Osteocyte (in vitro differentiated cells): Measurements from ENCODE around the gene PEX10. TPM values are rescaled to one million over a fixed set of nuclear protein-coding genes. Genes with fewer than 3 reads are reported as not detected.

Source experiments
- DNase-seq: peaks from one replicate; pipeline ENCODE4 v3.0.0; 2021; ENCODE audit warnings: mixed read lengths; ENCODE audit not compliant: unreplicated experiment; ENCODE audit errors: extremely low spot score
- H3K27ac Mint-ChIP-seq: one replicate; pipeline ENCODE4 v1.8.0; 2021; ENCODE audit warnings: mild to moderate bottlenecking, mixed read lengths; ENCODE audit not compliant: unreplicated experiment
- H3K27me3 Mint-ChIP-seq: one replicate; pipeline ENCODE4 v1.8.0; 2021; ENCODE audit warnings: mixed read lengths; ENCODE audit not compliant: unreplicated experiment
- H3K36me3 Mint-ChIP-seq: one replicate; pipeline ENCODE4 v1.8.0; 2021; ENCODE audit warnings: mixed read lengths; ENCODE audit not compliant: unreplicated experiment
- H3K4me1 Mint-ChIP-seq: one replicate; pipeline ENCODE4 v1.8.0; 2021; ENCODE audit warnings: mixed read lengths; ENCODE audit not compliant: unreplicated experiment
- H3K4me3 Mint-ChIP-seq: one replicate; pipeline ENCODE4 v1.8.0; 2021; ENCODE audit warnings: mild to moderate bottlenecking, moderate library complexity, mixed read lengths; ENCODE audit not compliant: unreplicated experiment
- H3K9me3 Mint-ChIP-seq: one replicate; pipeline ENCODE4 v1.8.0; 2021; ENCODE audit warnings: mixed read lengths; ENCODE audit not compliant: unreplicated experiment
- total RNA-seq: library from RNA; stranded (reverse); gene quantifications from 2 replicates; pipeline ENCODE4 v1.2.1, GENCODE V29; 2021
- TF ChIP-seq, protein P1 (sequence below): fragments of 200-600 bp; sonication (generic); IDR thresholded peaks from 2 replicates; pipeline ENCODE4 v1.5.0; 2021; ENCODE audit warnings: antibody characterized with exemption, mild to moderate bottlenecking, moderate library complexity

PEX10 gene
- total RNA-seq, 1 donor from 2014 or later, result 25.6 TPM

DNA sequence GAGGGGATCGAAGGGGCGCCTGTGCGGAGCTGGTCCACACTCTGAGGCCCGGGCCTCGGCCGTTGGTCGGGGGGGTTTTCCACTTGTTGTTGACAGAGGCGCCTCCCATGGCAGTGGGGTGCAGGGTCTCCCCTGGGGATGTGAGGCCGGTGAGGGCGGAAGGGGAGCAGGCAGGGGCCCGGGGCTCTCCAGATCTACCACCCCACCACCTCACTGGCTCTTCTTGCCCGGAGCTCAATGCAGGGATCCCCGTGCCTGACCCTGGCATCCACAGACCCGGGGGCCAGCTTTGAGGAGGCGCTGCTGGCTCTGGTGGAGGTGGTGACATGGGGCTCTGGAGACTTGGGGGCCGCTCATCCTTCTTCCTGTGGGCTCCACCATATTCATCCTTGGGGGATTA lies 7.1 kb upstream of the PEX10 start:
- no peak for DNase-seq
- TF ChIP-seq, protein P1, sequence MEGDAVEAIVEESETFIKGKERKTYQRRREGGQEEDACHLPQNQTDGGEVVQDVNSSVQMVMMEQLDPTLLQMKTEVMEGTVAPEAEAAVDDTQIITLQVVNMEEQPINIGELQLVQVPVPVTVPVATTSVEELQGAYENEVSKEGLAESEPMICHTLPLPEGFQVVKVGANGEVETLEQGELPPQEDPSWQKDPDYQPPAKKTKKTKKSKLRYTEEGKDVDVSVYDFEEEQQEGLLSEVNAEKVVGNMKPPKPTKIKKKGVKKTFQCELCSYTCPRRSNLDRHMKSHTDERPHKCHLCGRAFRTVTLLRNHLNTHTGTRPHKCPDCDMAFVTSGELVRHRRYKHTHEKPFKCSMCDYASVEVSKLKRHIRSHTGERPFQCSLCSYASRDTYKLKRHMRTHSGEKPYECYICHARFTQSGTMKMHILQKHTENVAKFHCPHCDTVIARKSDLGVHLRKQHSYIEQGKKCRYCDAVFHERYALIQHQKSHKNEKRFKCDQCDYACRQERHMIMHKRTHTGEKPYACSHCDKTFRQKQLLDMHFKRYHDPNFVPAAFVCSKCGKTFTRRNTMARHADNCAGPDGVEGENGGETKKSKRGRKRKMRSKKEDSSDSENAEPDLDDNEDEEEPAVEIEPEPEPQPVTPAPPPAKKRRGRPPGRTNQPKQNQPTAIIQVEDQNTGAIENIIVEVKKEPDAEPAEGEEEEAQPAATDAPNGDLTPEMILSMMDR, result no peak
- peaks cover 3% of the 10 kb centered on the region for H3K9me3 Mint-ChIP-seq
- no peak overlapping the region for H3K27ac Mint-ChIP-seq
- peaks cover 4% of the 10 kb centered on the region for H3K4me1 Mint-ChIP-seq
- H3K36me3 Mint-ChIP-seq, result peaks cover 2% of the 10 kb centered on the region
- peaks cover 7% of the 10 kb centered on the region for H3K27me3 Mint-ChIP-seq
- no peak overlapping the region for H3K4me3 Mint-ChIP-seq

DNA sequence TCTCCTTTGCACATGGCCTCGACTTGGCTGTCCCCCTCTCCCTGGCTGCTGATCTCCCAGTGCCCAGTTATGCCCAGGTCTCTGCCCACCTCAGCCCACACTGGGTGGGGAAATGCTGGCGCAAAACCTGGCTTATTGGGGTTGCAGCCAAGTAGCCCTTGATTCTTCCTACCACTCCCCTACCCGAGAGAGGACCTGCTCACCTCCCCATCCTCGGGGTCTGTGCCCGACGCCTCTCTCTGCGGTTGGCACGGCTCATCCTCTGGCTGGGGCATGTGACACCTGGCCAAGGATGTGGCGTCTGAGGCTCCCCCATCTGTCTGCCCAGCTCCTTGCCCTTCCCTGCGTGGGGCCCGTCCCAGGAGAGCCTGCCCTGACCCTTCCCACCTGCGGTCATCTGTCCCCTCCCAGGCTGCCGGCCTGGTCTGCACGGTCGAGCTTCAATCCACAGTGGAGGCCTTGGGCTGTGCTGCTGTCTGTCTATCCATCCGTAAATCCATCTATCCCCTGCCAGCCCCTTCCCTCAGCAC lies 6.5 kb upstream of the PEX10 start:
- Mint-ChIP-seq H3K9me3 (peaks cover 3% of the 10 kb centered on the region), H3K36me3 (peaks cover 2% of the 10 kb centered on the region), H3K4me1 (peaks cover 10% of the 10 kb centered on the region), H3K4me3 (no peak overlapping the region), H3K27ac (no peak overlapping the region), H3K27me3 (peaks cover 7% of the 10 kb centered on the region)
- no peak for DNase-seq
- TF ChIP-seq, protein P1, result no peak

DNA sequence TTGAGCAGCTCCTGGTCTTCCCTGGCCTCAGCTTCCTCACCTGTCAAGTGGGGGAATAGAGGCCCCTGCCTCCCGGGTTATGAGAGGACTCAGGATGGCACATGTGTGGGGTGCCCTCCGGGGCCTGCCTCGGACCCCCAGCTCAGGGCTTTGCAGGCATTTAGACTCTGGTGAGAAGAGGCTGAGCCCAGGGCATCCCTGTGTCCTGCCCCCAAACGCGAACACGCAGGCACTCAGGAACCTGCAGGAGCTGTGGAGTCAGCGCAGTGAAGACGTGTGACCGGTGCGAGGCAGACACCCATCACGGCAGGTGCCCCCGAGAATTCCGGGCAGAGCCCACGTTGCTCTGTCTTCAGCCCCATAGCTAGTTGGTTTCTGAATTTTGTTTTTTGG lies 5.5 kb upstream of the PEX10 start:
- H3K27me3 Mint-ChIP-seq, result peaks cover 7% of the 10 kb centered on the region
- peaks cover under 1% of the 10 kb centered on the region for H3K36me3 Mint-ChIP-seq
- TF ChIP-seq, protein P1, result no peak

DNA sequence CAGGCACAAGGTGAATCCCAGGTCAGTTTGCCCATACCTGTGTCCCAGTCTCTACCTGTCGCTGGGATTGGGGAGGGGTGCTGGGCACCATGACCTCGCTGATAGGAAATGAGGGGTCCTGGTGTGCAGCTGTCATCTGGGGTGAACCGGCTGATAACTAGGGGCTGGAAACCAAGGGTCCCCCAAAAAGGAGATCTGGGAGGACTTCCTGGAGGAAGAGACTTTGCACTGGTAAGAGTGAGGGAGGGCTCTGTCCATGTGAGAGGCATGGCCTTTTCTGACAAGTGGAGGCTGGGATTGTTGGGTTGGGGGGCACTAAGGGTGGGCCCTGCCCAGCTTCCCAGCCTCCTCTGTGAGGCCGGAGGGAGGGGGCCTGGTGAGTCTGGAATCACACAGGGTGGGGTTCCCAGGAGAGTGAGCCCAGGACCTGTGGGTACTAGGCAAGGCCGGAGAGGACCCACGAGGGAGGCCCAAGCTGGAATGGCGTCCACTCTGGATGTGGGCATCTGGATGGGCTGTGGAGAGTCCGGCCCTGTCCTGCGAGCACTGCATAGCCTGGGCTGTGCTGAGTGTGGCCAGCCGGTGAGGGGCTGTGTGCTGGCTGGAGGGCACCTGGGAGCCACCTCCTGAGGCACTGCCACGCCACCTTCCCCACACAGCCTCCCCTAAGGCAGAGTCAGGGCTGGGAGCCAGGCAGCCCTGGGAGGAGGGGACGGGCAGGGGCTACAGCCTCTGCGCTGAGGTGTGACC lies 4.9 kb upstream of the PEX10 start:
- H3K36me3 Mint-ChIP-seq, result no peaks in the 10 kb centered on the region
- no peak overlapping the region for H3K27ac Mint-ChIP-seq
- H3K27me3 Mint-ChIP-seq, result peaks cover 4% of the 10 kb centered on the region

More for the DNA sequence above, 5.5 kb upstream of the PEX10 start:
- H3K4me3 Mint-ChIP-seq, result no peak overlapping the region
- DNase-seq, result no peak
- no peak overlapping the region for H3K27ac Mint-ChIP-seq
- H3K9me3 Mint-ChIP-seq, result peaks cover 1% of the 10 kb centered on the region
- peaks cover 11% of the 10 kb centered on the region for H3K4me1 Mint-ChIP-seq

DNA sequence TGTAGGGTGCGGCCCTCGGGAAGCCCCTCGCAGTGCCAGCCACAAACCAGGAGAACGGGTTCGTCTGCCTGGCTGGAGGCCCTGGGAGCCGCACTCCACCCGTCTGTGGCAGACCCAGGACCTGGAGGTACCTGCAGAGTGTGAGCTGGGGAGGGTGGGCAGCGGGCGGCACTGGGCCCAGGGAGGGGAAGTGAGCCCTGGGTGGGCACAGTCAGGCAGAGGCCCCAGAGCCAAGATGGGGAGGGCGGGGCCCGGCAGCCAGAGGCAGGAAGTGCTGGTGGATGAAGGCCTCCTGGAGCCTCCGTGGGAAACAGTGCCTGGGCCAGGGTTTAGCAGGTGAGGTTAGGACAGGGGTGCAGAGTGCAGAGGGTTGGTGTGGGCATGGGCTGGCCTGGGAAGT lies 4.0 kb upstream of the PEX10 start:
- no peak for DNase-seq
- no peaks in the 10 kb centered on the region for H3K9me3 Mint-ChIP-seq
- no peak overlapping the region for H3K27ac Mint-ChIP-seq
- H3K27me3 Mint-ChIP-seq, result peaks cover 4% of the 10 kb centered on the region
- TF ChIP-seq, protein P1, result no peak
- no peak overlapping the region for H3K4me3 Mint-ChIP-seq
- no peaks in the 10 kb centered on the region for H3K36me3 Mint-ChIP-seq
- peaks cover 14% of the 10 kb centered on the region for H3K4me1 Mint-ChIP-seq

More for the DNA sequence above, 4.9 kb upstream of the PEX10 start:
- no peak for DNase-seq
- TF ChIP-seq, protein P1, result no peak
- no peak overlapping the region for H3K4me3 Mint-ChIP-seq
- peaks cover 11% of the 10 kb centered on the region for H3K4me1 Mint-ChIP-seq
- H3K9me3 Mint-ChIP-seq, result no peaks in the 10 kb centered on the region
